Tibial artery (tissue), 4 donors: ENCODE results near the gene MAGEA3.
"Not testable (repeated sequence)": the region's sequence is repeated elsewhere in the genome, so short reads cannot be mapped to it uniquely, and the experiment has no call there.

Experiments used
- DNase-seq, 2 donors: peaks; one replicate each; pipeline ENCODE4 v3.0.0-alpha.2; 2019
- H3K27ac ChIP-seq, 2 donors: fragments of 200-600 bp; sonication (generic) in 1 of 2; 1 replicate in 1 of 2; 2 replicates in 1 of 2; pipeline ENCODE4 v1.5.1; 2018 to 2019; ENCODE audit warnings: mild to moderate bottlenecking in 1 of 2
- H3K27me3 ChIP-seq, 2 donors: fragments of 200-600 bp; sonication (generic) in 1 of 2; one replicate each; pipeline versions ENCODE4 v1.5.1 to v1.6.0; 2016 to 2019
- H3K36me3 ChIP-seq, 3 donors: fragments of 200-600 bp; sonication (generic) in 2 of 3; one replicate each; pipeline ENCODE4 v1.5.1; 2016 to 2019; ENCODE audit warnings: mild to moderate bottlenecking in 2 of 3
- H3K4me1 ChIP-seq, 4 donors: fragments of 200-600 bp; sonication (generic) in 2 of 4; 1 replicate in 3 of 4; 2 replicates in 1 of 4; pipeline ENCODE4 v1.5.1; 2016 to 2019
- H3K4me3 ChIP-seq, 2 donors: fragments of 200-600 bp; sonication (generic) in 1 of 2; 1 replicate in 1 of 2; 2 replicates in 1 of 2; pipeline ENCODE4 v1.5.1; 2018 to 2019; ENCODE audit warnings: mild to moderate bottlenecking in 2 of 2
- H3K9me3 ChIP-seq, 3 donors: fragments of 200-600 bp; sonication (generic) in 1 of 3; one replicate each; pipeline ENCODE4 v1.5.1; 2016 to 2019
- intact Hi-C: fragments of 100-400 bp; cut with DNase I; formaldehyde crosslinking; loops from one replicate; pipeline ENCODE4 v1.15.0; 2023; ENCODE audit warnings: low total_unique reads
- TF ChIP-seq, protein P1 (sequence below), 2 experiments: fragments of 200-600 bp in 1 of 2; fragments of 450-650 bp in 1 of 2; IDR thresholded peaks; one replicate each; pipeline ENCODE4 v1.5.1; 2017 to 2019; ENCODE audit warnings: antibody characterized with exemption in 2 of 2, mild to moderate bottlenecking in 1 of 2, moderate library complexity in 1 of 2

Gene MAGEA3

GRCh38 chrX:152663086-152663485 lies 35.5 kb upstream of the MAGEA3 start:
- Histone ChIP-seq H3K9me3 (peaks cover 0 to 23% (median 5%) of the 10 kb centered on the region in 3 donors), H3K36me3 (no peaks in the 10 kb centered on the region), H3K27me3 (no peaks in the 10 kb centered on the region), H3K27ac (no peak overlapping the region), H3K4me3 (no peak overlapping the region), H3K4me1 (no peaks in the 10 kb centered on the region)
- intact Hi-C loops, result no loop called here
- DNase-seq, result no peak
- TF ChIP-seq, protein P1, sequence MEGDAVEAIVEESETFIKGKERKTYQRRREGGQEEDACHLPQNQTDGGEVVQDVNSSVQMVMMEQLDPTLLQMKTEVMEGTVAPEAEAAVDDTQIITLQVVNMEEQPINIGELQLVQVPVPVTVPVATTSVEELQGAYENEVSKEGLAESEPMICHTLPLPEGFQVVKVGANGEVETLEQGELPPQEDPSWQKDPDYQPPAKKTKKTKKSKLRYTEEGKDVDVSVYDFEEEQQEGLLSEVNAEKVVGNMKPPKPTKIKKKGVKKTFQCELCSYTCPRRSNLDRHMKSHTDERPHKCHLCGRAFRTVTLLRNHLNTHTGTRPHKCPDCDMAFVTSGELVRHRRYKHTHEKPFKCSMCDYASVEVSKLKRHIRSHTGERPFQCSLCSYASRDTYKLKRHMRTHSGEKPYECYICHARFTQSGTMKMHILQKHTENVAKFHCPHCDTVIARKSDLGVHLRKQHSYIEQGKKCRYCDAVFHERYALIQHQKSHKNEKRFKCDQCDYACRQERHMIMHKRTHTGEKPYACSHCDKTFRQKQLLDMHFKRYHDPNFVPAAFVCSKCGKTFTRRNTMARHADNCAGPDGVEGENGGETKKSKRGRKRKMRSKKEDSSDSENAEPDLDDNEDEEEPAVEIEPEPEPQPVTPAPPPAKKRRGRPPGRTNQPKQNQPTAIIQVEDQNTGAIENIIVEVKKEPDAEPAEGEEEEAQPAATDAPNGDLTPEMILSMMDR (IDR thresholded peaks at IDR 0.05), result no peak

DNA sequence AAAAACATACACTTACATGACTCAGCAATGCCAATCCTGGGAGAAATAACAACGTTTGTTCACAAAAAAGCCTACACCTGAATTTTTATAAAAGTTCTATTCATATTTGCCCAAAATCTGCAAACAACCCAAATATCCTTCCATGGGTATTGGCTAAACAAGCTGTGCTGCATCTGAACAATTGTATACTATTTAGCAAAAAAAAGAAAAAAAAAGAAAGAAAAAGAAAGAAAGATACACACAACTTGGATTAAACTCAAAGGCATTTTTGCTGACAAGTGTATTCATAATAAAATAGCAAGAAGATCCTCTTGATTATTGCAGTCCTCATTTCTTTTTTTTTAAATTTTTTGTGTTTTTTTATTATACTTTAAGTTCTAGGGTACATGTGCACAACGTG lies 24.5 kb upstream of the MAGEA3 start:
- Histone ChIP-seq H3K4me3 (no peak overlapping the region), H3K9me3 (no peaks in the 10 kb centered on the region), H3K36me3 (no peaks in the 10 kb centered on the region), H3K27ac (no peak overlapping the region), H3K27me3 (no peaks in the 10 kb centered on the region), H3K4me1 (no peaks in the 10 kb centered on the region)
- DNase-seq, result no peak
- TF ChIP-seq, protein P1 (IDR thresholded peaks at IDR 0.05), result no peak
- intact Hi-C loops, result no loop called here

DNA sequence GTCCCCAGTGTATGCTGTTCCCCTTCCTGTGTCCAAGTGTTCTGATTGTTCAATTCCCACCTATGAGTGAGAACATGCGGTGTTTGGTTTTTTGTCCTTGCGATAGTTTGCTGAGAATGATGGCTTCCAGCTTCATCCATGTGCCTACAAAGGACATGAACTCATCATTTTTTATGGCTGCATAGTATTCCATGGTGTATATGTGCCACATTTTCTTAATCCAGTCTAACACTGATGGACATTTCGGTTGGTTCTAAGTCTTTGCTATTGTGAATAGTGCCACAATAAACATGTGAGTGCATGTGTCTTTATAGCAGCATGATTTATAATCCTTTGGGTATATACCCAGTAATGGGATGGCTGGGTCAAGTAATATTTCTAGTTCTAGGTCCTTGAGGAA lies 23.9 kb upstream of the MAGEA3 start:
- H3K9me3 ChIP-seq, DNase-seq, H3K4me3 ChIP-seq, H3K36me3 ChIP-seq, H3K27ac ChIP-seq, H3K4me1 ChIP-seq, H3K27me3 ChIP-seq, intact Hi-C loops: not testable (repeated sequence)

DNA sequence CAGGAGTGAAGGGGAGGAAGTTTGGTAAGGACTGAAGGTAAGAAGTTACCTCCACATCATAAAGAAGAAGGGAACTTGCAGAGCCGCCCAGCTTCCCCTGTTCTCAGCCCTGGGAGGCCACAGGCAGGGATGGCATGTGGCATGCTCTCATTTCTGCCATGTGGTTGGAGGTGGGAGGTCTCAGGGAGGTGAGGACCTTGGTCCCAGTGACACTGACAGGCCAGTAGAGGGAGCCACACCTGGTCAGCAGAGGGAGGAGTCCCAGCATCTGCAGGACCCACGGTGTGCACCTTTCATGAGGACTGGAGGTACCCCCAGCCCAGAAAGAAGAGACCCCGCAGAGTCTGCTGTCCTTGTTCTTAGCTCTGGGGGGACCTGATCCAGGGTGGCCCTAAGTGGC lies 17.6 kb upstream of the MAGEA3 start:
- intact Hi-C loops, H3K36me3 ChIP-seq, H3K4me1 ChIP-seq, H3K4me3 ChIP-seq, H3K27me3 ChIP-seq, DNase-seq, H3K9me3 ChIP-seq, H3K27ac ChIP-seq: not testable (repeated sequence)

GRCh38 chrX:152700390-152700789 lies 1.8 kb downstream of the MAGEA3 start:
- H3K4me3 ChIP-seq, H3K27ac ChIP-seq, H3K9me3 ChIP-seq, H3K27me3 ChIP-seq, H3K4me1 ChIP-seq, H3K36me3 ChIP-seq, intact Hi-C loops: not testable (repeated sequence)
- DNase-seq, result peak in 1 of 2 donors; percentile 28

GRCh38 chrX:152706500-152706899 lies 7.9 kb downstream of the MAGEA3 start:
- H3K36me3 ChIP-seq, H3K27ac ChIP-seq, DNase-seq, H3K4me1 ChIP-seq, H3K9me3 ChIP-seq, H3K4me3 ChIP-seq, intact Hi-C loops, H3K27me3 ChIP-seq: not testable (repeated sequence)

GRCh38 chrX:152709173-152709572 lies 10.6 kb downstream of the MAGEA3 start, which contains the start of gene CSAG2:
CSAG2 (minus strand) TSS chrX:152709273; CDS start chrX:152709112, 161 bp downstream.
- H3K9me3 ChIP-seq, H3K4me3 ChIP-seq, H3K4me1 ChIP-seq, DNase-seq, intact Hi-C loops, H3K36me3 ChIP-seq, H3K27me3 ChIP-seq, H3K27ac ChIP-seq: not testable (repeated sequence)

DNA sequence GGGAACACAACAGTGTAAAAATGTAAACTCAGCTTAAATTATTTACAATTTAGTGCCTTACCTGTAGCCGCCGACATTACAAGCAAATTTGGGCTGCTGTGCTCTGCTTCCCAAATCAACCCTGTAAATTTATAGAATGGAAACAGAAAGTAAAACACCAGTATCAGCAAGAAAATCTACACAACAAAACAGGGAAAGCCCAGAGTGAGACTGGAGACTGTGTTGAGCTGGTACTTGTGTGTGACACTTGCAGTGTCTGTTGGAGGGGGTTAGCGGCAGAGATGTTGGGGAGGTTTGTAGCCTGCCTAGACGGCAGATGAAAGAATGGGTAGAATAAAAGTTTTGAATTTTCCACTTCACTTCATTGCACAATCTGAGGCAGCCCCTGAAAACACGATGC lies 14.6 kb downstream of the MAGEA3 start:
- H3K36me3 ChIP-seq, H3K27ac ChIP-seq, H3K4me3 ChIP-seq, H3K4me1 ChIP-seq, H3K9me3 ChIP-seq, intact Hi-C loops, H3K27me3 ChIP-seq, DNase-seq: not testable (repeated sequence)

DNA sequence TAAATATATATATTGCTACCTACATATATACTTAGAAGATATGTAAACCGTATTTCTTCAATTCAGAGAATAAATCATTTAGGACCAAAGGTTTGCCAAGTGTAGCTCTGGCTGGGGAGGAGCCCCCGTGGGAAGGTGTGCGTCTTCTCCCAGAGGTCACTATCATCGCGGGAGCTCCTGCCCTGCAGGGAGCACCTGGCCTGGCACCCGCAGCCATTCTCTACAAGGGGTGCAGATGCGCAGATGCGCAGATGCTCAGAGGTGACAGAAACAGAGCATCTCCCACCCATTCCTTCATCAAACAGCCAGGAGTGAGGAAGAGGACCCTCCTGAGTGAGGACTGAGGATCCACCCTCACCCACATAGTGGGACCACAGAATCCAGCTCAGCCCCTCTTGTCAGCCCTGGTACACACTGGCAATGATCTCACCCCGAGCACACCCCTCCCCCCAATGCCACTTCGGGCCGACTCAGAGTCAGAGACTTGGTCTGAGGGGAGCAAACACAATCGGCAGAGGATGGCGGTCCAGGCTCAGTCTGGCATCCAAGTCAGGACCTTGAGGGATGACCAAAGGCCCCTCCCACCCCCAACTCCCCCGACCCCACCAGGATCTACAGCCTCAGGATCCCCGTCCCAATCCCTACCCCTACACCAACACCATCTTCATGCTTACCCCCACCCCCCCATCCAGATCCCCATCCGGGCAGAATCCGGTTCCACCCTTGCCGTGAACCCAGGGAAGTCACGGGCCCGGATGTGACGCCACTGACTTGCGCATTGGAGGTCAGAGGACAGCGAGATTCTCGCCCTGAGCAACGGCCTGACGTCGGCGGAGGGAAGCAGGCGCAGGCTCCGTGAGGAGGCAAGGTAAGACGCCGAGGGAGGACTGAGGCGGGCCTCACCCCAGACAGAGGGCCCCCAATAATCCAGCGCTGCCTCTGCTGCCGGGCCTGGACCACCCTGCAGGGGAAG lies 15.5 kb downstream of the MAGEA3 start, which contains the start of gene MAGEA2B:
Gene MAGEA2B (plus strand): TSS at position 814 of the 973 bp plus-strand sequence. CDS start 2,479 bp downstream, outside the sequence.
- intact Hi-C loops, result not testable (repeated sequence)

More for the DNA sequence above, 15.5 kb downstream of the MAGEA3 start, which contains the start of gene MAGEA2B:
- not testable (repeated sequence) for H3K9me3 ChIP-seq, H3K27me3 ChIP-seq, DNase-seq, H3K27ac ChIP-seq, H3K4me3 ChIP-seq, H3K4me1 ChIP-seq, H3K36me3 ChIP-seq
